GM12892 (cell line): ENCODE results near the gene NCKIPSD. TPM values are rescaled to one million over a fixed set of nuclear protein-coding genes. Genes with fewer than 3 reads are reported as not detected.
"Not testable (repeated sequence)": the region's sequence is repeated elsewhere in the genome, so short reads cannot be mapped to it uniquely, and the experiment has no call there.

Source experiments
- DNase-seq: peaks from one replicate; pipeline ENCODE4 v3.0.0; 2011; ENCODE audit not compliant: insufficient read length
- FAIRE-seq: peaks from 2 replicates; lab custom pipeline; 2011; peaks lifted over from hg19 to GRCh38; lab: Jason Lieb, UNC
- POLR2A ChIP-seq: IDR thresholded peaks from 2 replicates; pipeline ENCODE4 v1.6.1; 2011; ENCODE audit warnings: low read depth, low read length, control low read depth
- POLR2AphosphoS5 ChIP-seq: IDR thresholded peaks from 2 replicates; pipeline ENCODE4 v1.6.1; 2011; ENCODE audit warnings: low read depth, low read length, control low read depth
- TAF1 ChIP-seq: IDR thresholded peaks from 2 replicates; pipeline ENCODE4 v1.6.1; 2011; ENCODE audit warnings: low read depth, mild to moderate bottlenecking, control low read depth, low read length, borderline replicate concordance
- polyA plus RNA-seq: library from polyadenylated mRNA; unstranded; fragments of >200 nt; gene quantifications from one replicate; pipeline ENCODE4 v1.2.1, GENCODE V29; 2012; ENCODE audit warnings: missing spikeins, inconsistent platforms; ENCODE audit not compliant: missing spikeins

NCKIPSD gene
- 20.2 TPM for polyA plus RNA-seq

DNA sequence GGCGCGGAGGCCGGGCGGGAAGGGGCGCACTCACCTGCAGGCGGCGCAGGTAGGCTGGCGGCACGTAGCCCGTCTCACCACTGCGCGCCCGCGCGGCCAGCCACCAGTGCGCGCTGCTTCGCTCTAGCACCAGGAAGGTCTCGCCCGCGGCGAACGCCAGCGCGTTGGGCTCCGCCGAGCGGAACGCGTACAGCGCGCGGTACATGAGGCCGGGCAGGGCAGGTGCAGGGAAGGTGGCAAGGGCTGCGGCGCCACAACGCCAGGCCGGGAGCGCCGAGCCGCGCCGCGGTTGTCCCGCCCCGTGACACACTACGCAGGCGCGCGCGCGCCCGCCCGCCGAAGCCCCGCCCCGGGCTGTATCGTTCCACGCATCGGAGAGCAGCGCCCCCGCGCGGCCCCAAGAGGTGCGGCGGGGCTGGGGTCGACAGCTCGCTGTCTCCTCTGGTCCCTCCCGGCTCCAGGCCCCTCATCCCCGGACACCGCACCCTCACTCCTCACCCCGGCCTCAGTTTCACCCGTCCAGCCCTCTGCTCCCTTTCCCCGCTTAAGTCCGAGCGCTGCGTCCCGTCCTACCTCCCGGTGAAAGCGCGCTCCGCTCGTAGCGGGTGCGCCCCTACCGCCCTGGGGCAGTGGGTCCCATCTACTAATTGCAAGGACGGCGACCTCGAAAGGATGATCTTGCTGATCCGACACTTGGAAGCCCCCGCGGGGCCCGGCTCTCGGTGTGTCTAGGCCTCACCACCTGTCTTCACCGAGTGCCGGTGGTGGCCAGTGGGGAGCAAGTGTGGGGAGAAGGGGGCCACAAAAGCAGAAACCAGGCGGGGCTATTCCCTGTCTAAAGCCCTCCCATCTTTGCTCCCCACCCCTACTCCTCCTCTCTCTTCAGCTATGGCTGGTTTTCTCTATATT, at the start of gene NCKIPSD:
TSS of gene NCKIPSD (minus strand) at position 313 of the 909 bp plus-strand sequence. CDS start at position 205, 108 bp downstream.
- peak; percentile 97 for FAIRE-seq
- TF ChIP-seq POLR2AphosphoS5 (peak; percentile 69; the same call in 1 of the 2 replicates), TAF1 (no peak), POLR2A (peak; percentile 79; the same call in 1 of the 2 replicates)
- peak; percentile 96 for DNase-seq

DNA sequence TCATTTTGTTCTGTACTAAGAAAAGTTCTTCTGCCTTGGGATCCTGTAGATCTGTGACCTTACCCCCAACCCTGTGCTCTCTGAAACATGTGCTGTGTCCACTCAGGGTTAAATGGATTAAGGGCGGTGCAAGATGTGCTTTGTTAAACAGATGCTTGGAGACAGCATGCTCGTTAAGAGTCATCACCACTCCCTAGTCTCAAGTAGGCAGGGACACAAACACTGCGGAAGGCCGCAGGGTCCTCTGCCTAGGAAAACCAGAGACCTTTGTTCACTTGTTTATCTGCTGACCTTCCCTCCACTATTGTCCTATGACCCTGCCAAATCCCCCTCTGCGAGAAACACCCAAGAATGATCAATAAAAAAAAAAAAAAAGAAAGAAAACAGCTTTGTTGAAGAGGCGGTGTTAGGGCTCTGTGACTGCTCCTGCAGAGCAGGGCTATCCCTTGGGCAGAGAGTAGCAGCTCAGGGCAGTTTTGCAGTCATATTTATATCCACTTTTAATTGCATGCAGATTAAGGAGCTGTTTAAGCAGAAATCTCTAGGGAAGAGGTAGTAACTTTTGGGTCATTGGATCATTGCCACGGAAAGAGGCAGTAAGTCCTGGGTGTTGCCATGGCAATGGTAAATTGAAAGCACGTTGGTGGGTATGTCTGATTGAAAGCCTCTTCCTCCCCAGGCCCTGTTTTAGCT, 49.5 kb upstream of the NCKIPSD start:
- DNase-seq, FAIRE-seq: not testable (repeated sequence)

DNA sequence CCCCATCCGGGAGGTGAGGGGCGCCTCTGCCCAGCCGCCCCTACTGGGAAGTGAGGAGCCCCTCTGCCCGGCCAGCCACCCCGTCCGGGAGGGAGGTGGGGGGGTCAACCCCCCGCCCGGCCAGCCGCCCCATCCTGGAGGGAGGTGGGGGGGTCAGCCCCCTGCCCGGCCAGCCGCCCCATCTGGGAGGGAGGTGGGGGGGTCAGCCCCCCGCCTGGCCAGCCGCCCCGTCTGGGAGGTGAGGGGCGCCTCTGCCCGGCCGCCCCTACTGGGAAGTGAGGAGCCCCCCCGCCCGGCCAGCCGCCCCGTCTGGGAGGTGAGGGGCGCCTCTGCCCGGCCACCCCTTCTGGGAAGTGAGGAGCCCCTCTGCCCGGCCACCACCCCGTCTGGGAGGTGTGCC, 48.8 kb upstream of the NCKIPSD start:
- DNase-seq, FAIRE-seq: not testable (repeated sequence)

DNA sequence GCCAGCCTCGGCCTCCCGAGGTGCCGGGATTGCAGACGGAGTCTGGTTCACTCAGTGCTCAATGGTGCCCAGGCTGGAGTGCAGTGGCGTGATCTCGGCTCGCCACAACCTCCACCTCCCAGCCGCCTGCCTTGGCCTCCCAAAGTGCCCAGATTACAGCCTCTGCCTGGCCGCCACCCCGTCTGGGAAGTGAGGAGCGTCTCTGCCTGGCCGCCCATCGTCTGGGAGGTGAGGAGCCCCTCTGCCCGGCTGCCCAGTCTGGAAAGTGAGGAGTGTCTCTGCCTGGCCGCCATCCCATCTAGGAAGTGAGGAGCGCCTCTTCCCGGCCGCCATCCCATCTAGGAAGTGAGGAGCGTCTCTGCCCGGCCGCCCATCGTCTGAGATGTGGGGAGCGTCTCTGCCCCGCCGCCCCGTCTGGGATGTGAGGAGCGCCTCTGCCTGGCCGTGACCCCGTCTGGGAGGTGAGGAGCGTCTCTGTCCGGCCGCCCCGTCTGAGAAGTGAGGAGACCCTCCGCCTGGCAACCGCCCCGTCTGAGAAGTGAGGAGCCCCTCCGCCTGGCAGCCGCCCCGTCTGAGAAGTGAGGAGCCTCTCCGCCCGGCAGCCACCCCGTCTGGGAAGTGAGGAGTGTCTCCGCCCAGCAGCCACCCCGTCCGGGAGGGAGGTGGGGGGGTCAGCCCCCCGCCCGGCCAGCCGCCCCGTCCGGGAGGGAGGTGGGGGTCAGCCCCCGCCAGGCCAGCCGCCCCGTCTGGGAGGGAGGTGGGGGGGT, 48.2 kb upstream of the NCKIPSD start:
- DNase-seq, FAIRE-seq: not testable (repeated sequence)

DNA sequence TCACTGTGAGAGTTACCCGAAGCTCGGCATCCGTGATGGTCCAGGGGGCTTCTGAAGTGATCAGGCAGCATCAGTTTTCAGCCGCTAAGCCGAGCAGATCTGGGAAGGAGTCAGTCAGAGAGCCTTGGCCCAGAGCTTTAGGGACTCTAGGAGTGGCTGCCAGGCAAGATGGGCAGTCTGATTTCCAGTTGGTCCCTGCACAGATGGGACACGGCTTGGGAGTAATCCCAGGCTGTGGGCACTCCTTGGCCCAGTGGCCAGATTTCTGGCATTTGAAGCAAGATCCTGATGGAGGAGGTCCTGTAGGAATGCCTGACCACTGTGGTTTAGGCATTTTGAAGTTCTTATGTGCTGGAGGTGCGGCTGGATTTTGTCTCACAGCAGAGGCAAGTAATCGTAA, 41.8 kb upstream of the NCKIPSD start:
- TF ChIP-seq TAF1 (no peak), POLR2A (no peak), POLR2AphosphoS5 (no peak)
- DNase-seq, result no peak
- no peak for FAIRE-seq

DNA sequence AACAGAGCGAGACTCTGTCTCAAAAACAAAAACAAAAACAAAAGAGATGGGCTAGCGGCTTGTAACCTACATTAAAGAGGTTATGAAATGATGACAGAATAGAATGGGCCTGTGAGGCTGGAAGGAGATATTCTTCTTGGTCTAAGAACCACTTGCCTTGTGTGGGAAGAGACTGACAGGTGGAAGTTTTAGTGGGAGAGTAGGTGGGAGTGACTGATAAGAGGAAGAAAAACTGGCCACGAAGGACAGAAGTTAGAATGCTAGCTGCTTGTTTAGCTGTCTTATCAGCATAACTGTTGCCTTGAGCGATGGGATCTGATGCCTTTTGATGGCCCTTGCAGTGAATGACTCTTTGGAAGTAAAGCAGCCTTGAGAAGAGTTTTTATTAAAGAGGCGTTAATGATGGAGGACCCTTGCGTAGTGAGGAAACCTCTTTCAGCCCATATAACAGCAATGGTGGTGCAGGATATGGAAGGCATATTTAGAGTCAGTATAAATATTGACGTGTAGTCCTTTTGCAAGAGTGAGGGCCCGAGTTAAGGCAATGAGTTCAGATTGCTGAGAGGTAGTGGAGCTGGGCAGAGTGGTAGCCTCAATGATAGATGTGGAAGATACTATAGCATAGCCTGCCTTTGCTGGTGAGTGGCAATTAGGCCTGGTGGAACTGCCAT, 39.6 kb upstream of the NCKIPSD start:
- DNase-seq, FAIRE-seq: not testable (repeated sequence)

DNA sequence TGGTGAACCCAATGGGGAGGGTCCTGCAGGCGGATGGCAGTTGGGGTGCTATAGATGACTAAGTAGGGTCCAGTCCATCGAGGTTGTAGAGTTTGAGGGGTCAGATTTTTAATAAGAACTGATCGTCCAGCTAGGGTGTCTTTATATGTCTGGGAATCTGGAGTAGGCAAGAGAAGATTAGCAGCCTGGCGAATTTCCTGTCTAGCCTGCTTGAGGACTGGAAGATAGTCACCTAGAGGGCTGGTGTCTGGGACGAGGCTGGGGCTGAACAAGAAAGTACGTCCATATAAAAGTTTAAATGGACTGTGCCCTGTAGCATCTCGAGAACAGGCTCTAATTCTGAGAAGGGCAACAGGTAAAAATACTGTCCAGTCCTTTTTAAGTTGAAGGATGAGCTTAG, 38.0 kb upstream of the NCKIPSD start:
- FAIRE-seq, result no peak
- TF ChIP-seq TAF1, result no peak
- no peak for TF ChIP-seq POLR2AphosphoS5
- no peak for TF ChIP-seq POLR2A
- DNase-seq, result no peak

DNA sequence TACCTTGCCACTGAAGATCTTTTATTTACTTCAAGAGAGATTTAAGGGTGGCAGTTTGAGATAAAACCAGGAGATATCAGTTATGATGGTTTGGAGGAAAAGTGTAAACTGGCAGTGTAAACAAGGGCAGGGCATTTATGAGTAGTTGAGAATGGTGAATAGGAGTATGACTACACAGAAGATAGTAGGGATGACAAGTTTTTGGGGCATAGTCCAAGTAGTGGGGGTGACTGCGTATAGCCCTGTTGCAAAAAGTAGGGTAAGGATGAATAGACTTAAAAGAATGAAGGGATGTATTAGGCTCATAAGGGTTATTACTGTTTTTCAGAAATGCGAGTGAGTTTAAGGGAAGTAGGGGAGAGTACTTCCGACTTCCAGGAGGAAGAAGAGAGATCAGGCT, 37.6 kb upstream of the NCKIPSD start:
- FAIRE-seq, DNase-seq: not testable (repeated sequence)

DNA sequence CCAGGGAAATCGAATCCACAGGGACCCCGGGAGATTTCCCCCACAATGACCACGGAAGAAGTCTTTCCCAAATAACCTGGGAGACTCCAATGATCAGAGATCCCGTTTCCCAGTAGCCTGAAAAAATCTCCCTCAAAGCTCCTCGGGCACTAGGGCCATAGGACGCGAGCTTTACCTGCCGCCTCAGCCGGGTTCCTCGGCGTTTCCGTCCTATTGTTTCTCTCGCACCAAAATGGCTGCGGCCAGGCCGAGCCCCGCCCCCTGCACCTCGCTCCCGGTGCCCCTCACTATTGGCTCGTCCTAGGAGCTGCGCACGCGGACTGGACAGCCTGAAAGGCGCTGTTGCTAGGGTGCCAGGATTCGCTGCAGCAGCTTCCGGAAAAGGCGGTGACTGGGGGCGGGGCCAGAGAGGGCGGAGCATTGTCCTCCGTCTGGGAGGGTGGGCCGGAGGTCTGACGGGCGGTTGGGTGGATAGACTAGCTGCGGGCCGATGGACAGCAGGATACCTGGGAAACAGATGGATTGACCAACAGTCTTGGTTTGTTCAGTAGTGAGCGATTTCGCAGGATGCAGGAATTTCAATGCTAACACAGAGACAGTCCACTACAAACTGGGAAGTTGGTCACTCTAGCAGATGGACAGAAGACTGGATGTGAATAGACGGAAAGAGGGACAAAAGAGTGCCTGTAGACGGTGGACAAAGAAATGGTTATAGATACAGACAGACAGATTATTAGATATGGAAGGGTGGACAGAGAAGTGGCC, 31.4 kb upstream of the NCKIPSD start, which contains the start of gene IP6K2:
TSS of gene IP6K2 (minus strand) at position 240 of the 765 bp plus-strand sequence. CDS start 21,930 bp downstream, outside the sequence.
- peak; percentile 91 for TF ChIP-seq TAF1
- peak; percentile 95 for TF ChIP-seq POLR2A
- peak; percentile 94 for TF ChIP-seq POLR2AphosphoS5
- FAIRE-seq, result peak; percentile 98
- peak; percentile 94 for DNase-seq

DNA sequence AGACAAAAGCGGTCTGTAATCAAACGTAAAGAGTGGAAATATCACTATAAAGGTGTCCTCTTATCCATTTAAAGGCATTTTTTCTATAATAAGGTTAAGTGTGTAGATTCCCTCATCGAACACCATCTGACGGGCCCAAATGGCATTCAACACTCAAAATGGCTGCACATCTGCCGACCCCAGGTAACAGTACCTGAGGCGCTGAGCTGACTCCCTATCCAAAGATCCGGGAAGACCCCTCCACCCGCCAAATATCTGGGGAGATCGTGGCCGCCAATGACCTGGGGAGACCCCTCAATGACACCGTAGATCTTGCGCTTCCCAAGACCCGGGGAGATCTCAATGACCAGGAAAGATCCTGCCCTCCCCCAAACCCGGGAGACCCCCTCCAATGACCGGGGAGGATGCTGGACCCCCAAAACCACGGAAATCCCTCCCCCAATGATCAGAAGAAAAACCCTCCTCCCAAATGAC, 30.8 kb upstream of the NCKIPSD start:
- TF ChIP-seq TAF1, result no peak
- TF ChIP-seq POLR2AphosphoS5, result no peak
- TF ChIP-seq POLR2A, result no peak
- FAIRE-seq (no peak), DNase-seq (no peak)
